Testis (tissue), 3 donors: ENCODE results near the gene ICA1L. TPM values are rescaled to one million over a fixed set of nuclear protein-coding genes. Genes with fewer than 3 reads are reported as not detected.

Experiments used
- DNase-seq: peaks from one replicate; pipeline ENCODE4 v3.0.0-alpha.2; 2019
- H3K27ac ChIP-seq, 2 donors: fragments of 200-600 bp; sonication (generic); one replicate each; pipeline ENCODE4 v1.5.1; 2019
- H3K27me3 ChIP-seq: fragments of 200-600 bp; sonication (generic); one replicate; pipeline ENCODE4 v1.5.1; 2019
- H3K36me3 ChIP-seq: fragments of 200-600 bp; sonication (generic); one replicate; pipeline ENCODE4 v1.5.1; 2017; ENCODE audit warnings: low read depth; ENCODE audit errors: missing control alignments
- H3K4me1 ChIP-seq: fragments of 200-600 bp; sonication (generic); one replicate; pipeline ENCODE4 v1.5.1; 2019
- H3K4me3 ChIP-seq, 2 donors: fragments of 200-600 bp; sonication (generic); one replicate each; pipeline ENCODE4 v1.5.1; 2017 to 2019
- H3K9me3 ChIP-seq: fragments of 200-600 bp; sonication (generic); one replicate; pipeline ENCODE4 v1.5.1; 2017
- POLR2A ChIP-seq: fragments of 450-650 bp; IDR thresholded peaks from one replicate; pipeline ENCODE4 v1.6.1; 2017; ENCODE audit warnings: antibody characterized with exemption, mild to moderate bottlenecking, moderate library complexity
- WGBS, 2 donors: methylation state at CpG; one replicate each; pipeline ENCODE4 v1.1.5; 2018; 5-methylcytosine and 5-hydroxymethylcytosine counted together
- intact Hi-C: fragments of 100-400 bp; cut with DNase I; formaldehyde crosslinking; loops from one replicate; pipeline ENCODE4 v1.15.1; 2023; ENCODE audit warnings: low total_unique reads
- polyA plus RNA-seq: library from polyadenylated mRNA; stranded (reverse); fragments of 350-450 nt; fragmentation: Illumina TruSeq; extraction: RNeasy Lipid Tissue Mini Kit (QIAGEN cat#74804); gene quantifications from one replicate; pipeline ENCODE4 v1.2.3, GENCODE V29; 2014; ENCODE audit warnings: low read depth, low replicate concordance; ENCODE audit not compliant: insufficient read depth
- total RNA-seq, 2 donors: library from RNA; depleted of rRNA; stranded (reverse); fragments of >200 nt; gene quantifications; one replicate each; pipeline ENCODE4 v1.2.3, GENCODE V29; 2016
- TF ChIP-seq, protein P1 (sequence below), 3 experiments: fragments of 450-650 bp in 2 of 3; fragments of 200-600 bp in 1 of 3; sonication (generic) in 1 of 3; IDR thresholded peaks; one replicate each; pipeline ENCODE4 v1.5.1; 2016 to 2019; ENCODE audit warnings: antibody characterized with exemption in 3 of 3, mild to moderate bottlenecking in 2 of 3, moderate library complexity in 1 of 3

Gene ICA1L
- total and polyA plus RNA-seq, 3 donors from 2014 or later, result 18.9 to 41.8 (median 36.0) TPM

DNA sequence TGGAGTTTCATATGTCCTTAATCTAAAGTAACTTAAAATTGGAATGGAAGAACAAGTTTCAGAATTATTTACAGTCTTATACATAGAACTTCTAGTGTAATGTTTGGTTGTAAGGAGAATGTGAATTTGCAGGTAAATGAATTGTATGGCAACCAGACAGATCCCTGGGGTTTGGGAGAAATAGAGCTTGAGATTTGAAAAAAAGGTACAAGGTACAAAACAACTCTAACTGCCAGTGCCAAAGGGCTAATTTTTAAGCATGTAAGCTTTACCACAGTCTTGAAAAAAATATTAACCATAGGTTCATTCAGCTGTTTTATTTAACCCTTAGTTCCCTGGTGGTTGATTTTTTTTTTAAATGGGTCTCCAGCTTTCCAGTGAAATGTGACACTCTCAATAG lies 103.3 kb downstream of the ICA1L start:
- H3K4me3 ChIP-seq, result no peak overlapping the region
- TF ChIP-seq POLR2A, result no peak
- TF ChIP-seq, protein P1, sequence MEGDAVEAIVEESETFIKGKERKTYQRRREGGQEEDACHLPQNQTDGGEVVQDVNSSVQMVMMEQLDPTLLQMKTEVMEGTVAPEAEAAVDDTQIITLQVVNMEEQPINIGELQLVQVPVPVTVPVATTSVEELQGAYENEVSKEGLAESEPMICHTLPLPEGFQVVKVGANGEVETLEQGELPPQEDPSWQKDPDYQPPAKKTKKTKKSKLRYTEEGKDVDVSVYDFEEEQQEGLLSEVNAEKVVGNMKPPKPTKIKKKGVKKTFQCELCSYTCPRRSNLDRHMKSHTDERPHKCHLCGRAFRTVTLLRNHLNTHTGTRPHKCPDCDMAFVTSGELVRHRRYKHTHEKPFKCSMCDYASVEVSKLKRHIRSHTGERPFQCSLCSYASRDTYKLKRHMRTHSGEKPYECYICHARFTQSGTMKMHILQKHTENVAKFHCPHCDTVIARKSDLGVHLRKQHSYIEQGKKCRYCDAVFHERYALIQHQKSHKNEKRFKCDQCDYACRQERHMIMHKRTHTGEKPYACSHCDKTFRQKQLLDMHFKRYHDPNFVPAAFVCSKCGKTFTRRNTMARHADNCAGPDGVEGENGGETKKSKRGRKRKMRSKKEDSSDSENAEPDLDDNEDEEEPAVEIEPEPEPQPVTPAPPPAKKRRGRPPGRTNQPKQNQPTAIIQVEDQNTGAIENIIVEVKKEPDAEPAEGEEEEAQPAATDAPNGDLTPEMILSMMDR (IDR thresholded peaks at IDR 0.05), result no peak
- DNase-seq, result no peak
- H3K36me3 ChIP-seq, result no peaks in the 10 kb centered on the region
- intact Hi-C loops, result no loop called here
- peaks cover 2% of the 10 kb centered on the region for H3K4me1 ChIP-seq
- H3K27me3 ChIP-seq, result no peaks in the 10 kb centered on the region
- no peak overlapping the region for H3K27ac ChIP-seq
- no peaks in the 10 kb centered on the region for H3K9me3 ChIP-seq

DNA sequence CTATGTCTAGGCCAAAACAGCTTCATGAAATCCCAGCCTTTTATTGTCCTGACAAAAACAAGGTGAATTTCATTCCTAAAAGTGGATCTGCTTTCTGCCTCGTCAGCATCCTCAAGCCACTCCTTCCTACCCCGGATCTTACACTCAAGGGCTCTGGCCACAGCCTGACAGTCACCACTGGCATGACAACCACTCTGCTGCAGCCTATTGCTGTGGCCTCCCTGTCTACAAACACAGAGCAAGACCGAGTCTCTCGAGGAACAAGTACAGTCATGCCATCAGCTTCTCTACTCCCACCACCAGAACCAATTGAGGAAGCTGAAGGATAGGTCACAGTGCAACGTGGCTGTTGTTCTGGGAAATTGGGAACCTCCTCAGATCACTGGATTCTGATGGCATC lies 106.1 kb downstream of the ICA1L start:
- no peak overlapping the region for H3K27ac ChIP-seq

DNA sequence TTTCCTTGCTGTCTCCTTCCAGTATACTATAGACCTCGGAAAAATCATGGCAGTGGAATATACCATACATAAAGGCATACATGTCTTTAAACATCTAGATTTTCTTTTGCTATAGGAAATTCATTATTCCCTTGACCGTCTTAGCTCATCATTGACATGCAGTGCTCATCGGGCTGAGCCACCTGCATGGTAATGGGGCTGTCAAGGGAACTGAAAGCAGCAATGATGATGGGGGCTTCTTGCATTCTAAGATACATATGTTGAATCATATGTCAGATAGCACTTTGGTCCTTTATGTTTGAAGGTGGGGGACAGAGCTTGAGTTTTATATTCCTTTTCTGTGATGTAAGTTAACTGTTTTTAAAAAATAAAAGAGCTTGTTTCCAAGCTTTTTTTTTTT lies 106.6 kb downstream of the ICA1L start:
- no peaks in the 10 kb centered on the region for H3K36me3 ChIP-seq
- whole genome bisulfite sequencing, 2 donors, result 89 to 96% methylated on average over 3 of the region's 3 CpGs
- no peaks in the 10 kb centered on the region for H3K4me1 ChIP-seq
- no peaks in the 10 kb centered on the region for H3K9me3 ChIP-seq
- no peak for TF ChIP-seq POLR2A
- TF ChIP-seq, protein P1 (IDR thresholded peaks at IDR 0.05), result no peak
- H3K27me3 ChIP-seq, result no peaks in the 10 kb centered on the region
- no peak overlapping the region for H3K4me3 ChIP-seq
- DNase-seq, result no peak
- intact Hi-C loops, result no loop called here
- no peak overlapping the region for H3K27ac ChIP-seq

More for the DNA sequence above, 106.1 kb downstream of the ICA1L start:
- no peaks in the 10 kb centered on the region for H3K9me3 ChIP-seq
- TF ChIP-seq, protein P1 (IDR thresholded peaks at IDR 0.05), result no peak
- TF ChIP-seq POLR2A, result no peak
- no peaks in the 10 kb centered on the region for H3K4me1 ChIP-seq
- intact Hi-C loops, result no loop called here
- no peaks in the 10 kb centered on the region for H3K27me3 ChIP-seq
- no peaks in the 10 kb centered on the region for H3K36me3 ChIP-seq
- no peak for DNase-seq
- WGBS, 2 donors, result 83 to 87% methylated on average over 3 to 5 of the region's 5 CpGs
- no peak overlapping the region for H3K4me3 ChIP-seq

DNA sequence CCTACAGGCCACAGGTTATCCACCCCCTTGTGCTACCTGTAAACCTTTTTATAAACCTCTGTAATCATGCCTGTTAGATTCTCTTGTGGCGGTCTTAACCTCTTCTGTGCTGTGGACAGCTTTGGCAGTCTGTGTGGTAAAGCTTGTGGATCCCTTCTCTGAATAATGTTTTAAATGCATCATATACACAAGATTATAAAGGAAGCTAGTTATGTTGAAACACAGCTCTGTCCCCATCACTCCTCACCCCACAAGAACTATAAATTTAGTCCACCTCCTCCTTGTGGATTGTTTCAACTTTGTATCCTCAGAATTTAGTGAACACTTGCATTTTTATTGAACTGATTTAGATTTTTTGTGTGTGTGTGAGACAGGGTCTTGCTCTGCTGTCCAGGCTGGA lies 107.7 kb downstream of the ICA1L start:
- no peaks in the 10 kb centered on the region for H3K4me1 ChIP-seq
- H3K27me3 ChIP-seq, result no peaks in the 10 kb centered on the region
- intact Hi-C loops, result no loop called here
- no peak overlapping the region for H3K4me3 ChIP-seq
- WGBS, 2 donors, result 100% methylated on average over 1 of the region's 1 CpG
- no peak for TF ChIP-seq POLR2A
- TF ChIP-seq, protein P1 (IDR thresholded peaks at IDR 0.05), result no peak
- H3K27ac ChIP-seq, result no peak overlapping the region
- no peaks in the 10 kb centered on the region for H3K9me3 ChIP-seq
- no peaks in the 10 kb centered on the region for H3K36me3 ChIP-seq
- DNase-seq, result no peak

DNA sequence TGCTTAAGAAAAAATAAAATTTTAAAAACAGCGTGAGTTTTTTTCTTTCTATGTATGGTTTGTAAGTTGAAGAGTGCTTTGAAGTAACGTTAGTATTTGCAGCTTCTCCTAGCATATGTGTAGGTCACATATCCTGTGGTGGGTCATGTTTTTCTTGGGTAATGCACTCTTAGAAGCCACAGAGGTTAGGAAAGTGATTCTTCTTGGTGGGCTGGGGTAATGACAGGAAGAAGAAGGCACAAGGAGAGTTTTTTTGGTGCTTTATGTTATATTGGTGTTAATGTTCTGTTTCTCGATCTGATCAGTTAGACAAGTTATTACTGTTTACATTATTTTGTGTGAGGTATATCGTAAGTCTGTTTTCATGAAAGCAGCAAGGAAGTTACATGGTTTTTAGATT lies 109.0 kb downstream of the ICA1L start:
- DNase-seq, result no peak
- H3K9me3 ChIP-seq, result no peaks in the 10 kb centered on the region
- H3K27me3 ChIP-seq, result no peaks in the 10 kb centered on the region
- intact Hi-C loops, result no loop called here
- H3K36me3 ChIP-seq, result no peaks in the 10 kb centered on the region
- TF ChIP-seq POLR2A, result no peak
- TF ChIP-seq, protein P1 (IDR thresholded peaks at IDR 0.05), result no peak
- 60 to 69% methylated on average over 4 of the region's 4 CpGs for WGBS, 2 donors
- no peak overlapping the region for H3K27ac ChIP-seq
- no peak overlapping the region for H3K4me3 ChIP-seq
- no peaks in the 10 kb centered on the region for H3K4me1 ChIP-seq
